ENCODE data around the gene AGFG1.

AGFG1 gene

DNA sequence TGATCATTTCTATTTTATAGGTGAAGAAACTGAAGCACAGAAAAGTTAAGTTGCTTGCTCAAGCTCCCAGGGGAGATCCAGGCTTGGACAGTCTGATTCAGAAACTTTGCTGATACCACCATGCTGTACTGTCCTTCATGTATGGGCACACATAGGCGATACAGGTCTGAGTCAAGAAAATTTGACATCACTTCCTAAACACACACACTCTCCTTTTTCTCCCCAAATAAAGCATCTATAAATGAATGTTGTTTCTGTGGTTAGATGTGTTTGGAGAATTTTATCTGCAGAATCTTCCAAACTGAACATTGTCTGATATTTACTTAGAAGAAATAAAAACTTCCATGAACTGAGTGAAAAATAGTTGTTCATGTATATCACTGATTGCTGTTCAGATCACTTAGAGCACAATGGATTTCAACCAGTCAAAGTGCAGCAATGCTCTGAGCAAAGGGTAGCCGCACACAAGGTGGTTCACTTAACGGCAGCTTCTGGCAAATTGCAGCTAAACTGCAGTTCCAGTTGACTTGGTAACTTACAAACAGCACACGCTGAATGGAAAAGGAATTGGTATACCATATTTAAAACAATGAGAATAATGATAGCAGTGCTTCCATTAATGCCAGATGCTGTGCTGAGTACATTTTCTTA is 10.0 kb upstream of the AGFG1 start:
- DNase-seq: no peak

DNA sequence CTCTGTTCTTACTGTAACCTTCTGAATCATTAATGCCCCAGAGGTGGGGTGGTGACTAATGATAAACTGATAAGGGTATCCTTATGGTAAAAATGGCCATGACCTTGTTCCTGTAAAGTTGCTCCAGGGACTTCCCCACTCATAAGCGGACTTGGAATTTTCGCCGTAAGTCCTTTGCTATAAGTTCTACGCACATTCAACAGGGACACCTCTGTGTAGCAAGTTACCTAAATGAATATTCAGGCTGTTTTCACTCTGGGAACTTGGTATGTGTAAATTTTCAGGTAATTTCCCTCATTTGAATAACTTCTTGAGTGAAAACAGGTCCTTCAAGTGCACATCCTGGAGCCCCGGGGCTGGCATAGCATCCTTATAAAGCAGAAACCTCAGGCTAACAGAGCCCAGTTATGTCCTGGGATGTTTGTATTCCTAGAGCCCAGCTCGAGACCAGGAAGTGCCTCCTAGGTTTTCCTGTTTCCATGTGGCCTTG is 9.4 kb upstream of the AGFG1 start:
- DNase-seq: no peak

DNA sequence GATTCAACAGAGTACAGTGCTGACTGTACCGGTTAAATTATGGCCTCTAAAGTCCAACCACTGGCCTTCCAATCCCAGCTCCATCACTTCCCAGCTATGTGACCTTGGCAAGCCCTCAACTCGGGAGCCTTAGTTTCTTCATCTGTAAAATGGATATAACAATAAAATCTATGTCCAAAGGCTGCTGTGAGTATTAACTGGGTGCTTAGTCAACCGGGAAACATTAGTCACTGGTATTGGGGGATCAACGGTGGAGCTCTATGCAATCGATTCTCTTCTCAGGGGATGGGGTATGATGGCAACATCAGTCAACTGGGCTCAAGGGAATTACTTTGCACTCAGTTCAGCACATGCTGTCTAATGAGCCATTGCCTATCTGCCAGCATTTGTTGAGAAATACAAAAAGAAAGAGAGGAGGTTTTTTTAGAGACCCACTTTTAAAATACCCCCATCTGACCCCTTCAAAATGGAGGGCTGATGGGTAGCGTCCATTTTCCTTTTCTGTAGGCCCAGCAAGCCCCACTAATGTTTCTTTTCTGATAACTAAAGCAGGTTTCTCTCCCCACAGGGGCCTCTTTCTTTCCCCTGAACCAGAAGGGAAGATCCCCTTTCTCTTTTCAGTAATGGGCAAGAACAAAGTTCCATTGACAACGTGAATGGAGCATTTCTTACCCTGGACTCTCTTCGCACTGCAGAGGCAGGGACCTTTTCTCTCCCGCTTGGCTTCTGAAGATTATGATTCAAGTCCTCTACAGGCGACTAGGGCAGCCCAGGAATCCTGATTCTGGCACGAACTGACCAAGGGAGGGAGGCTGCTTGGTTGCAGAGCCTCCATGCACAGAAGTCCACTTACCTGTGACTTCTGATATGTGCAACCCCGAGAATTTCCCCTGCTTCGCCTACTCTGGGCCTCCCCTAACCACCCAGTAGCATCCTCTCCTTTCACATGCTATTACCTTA is 8.7 kb upstream of the AGFG1 start:
- no peak for DNase-seq

DNA sequence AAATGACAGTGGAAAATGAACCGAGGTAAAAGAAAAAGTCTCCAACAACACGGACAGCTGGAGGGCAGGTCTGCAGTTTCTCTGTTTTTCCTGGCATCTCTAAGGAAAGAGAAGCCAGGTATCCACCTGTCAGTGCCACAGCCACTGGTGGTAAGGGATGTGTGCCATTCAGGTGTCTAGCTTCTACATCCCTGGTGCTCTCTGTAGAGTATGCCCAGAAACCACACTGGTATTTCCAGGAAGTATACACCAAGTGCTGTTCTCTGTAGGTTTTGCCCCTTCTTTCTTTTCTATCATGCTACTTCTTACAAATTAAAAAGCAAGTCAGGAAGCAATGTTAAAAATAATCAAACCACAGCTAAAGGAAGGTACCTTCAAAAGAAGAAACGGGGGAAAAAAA is 7.6 kb upstream of the AGFG1 start:
- no peak for DNase-seq

DNA sequence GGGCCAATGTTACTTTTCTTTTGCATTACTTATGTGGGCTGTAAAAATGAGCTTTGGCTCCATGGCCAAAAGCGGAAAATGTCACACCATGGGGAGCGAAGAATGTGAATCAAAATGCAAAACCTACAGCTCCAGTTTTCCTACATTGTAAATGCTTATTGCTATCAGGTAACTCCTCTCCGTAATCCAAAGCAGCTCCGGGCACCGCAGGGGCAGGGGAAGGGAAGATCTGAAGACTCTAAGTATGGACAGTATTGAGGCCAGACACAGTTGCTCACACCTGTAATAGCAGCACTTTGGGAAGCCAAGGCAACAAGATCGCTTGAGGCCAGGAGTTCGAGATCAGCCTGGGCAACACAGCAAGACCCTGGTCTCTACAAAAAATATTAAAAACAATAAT is 7.1 kb upstream of the AGFG1 start:
- no peak for DNase-seq

DNA sequence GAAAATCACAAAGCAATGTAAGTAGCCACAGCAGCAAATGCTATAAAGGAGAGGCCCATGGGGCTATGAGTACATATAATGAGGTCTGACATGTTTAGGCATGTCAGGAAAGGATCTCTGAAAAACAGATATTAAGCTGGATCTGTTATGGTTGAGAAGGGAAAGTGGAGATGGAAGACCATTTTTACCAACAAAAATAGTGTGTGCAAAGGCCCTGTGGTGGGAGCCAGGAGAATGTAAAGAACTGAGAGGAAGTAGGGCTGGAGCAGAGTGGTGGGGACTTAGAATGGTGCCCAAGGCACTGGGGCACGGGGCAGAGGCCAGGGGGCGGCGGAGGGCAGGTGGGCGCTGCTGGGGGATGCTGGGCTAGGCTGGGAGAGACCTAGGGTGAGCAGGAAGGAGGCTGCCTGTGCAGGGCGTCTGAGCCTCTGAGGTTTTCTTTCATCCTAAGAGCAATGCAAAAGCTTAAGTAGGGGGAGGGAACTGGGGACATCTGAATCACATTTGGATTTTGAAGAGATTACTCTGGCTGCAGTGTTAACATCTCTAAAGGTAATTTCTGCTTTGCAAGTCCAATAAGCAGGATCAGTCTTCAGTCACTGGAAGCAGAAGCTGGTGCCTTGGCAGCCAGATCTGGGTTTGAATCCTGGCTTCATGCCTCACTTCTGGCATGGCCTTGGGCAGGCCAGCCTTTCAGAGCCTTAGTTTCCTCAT is 4.9 kb upstream of the AGFG1 start:
- DNase-seq: no peak

DNA sequence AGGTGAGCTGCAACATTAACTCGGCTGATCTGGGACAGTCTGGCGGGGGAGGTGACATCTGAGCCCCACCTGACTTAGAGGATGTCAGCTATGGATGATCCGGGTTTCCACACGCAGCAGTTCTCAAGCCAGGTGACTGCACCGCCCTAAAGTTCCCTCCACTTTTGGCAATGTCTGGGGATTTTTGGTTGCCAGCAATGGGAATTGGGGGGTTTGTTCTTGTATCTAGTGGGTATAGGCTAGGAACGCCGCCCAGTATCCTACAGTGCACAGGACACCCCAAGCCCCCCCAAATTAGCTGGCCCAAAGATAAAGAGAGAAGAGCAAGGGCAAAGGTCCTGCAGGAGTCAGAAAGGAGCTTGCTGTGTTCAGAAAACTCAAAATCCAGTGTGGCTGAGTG is 544 bp upstream of the AGFG1 start:
- DNase-seq: no peak

DNA sequence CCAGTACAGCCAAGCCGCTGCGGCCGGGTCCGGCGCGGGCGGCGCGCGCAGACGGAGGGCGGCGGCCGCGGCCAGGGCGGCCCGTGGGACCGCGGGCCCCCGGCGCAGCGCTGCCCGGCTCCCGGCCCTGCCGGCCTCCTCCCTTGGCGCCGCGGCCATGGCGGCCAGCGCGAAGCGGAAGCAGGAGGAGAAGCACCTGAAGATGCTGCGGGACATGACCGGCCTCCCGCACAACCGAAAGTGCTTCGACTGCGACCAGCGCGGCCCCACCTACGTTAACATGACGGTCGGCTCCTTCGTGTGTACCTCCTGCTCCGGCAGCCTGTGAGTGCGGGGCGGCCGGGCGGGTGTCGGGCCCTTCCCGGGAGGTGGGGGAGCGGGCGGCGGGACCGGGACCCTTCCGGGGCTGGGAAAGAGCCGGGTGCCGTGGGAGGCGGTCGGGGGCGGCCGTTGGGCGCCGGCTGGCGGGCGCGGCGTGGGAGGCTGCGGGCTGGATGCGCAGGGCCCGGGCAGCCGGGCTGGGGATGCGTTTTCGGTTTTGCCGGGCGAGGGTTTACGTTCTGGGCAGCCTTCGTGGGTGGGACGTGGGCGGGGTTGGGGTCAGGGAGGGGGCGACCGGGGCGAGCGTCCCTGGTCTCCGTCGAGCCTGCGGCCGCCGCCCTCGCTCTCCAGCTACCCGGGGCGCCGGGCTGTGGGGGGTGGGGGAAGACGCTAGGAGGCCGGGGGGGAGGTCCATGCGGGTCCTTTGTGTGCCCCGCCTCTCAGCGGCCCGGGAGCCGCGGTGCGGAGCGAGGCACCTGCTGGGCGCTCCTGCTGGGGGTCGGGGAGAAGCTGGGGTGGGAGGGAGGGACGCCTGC is 537 bp downstream of the AGFG1 start:
- no peak for DNase-seq

DNA sequence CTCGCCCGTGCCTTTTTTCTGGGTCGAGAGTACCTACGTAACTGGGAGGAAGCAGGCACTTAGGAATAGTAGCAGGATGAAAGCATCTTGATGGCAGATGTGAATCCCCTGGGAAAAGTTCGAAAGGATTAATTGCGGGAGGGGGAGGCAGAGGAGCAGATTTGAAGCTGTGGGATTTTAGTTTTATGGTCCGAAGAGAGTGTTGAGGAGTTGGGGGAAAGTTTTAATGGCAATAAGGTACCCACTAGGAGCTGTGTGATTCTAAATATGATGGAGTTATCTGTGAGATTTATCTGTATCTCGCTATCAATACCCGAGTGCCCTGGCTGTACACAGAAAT is 1.1 kb downstream of the AGFG1 start:
- DNase-seq: no peak

DNA sequence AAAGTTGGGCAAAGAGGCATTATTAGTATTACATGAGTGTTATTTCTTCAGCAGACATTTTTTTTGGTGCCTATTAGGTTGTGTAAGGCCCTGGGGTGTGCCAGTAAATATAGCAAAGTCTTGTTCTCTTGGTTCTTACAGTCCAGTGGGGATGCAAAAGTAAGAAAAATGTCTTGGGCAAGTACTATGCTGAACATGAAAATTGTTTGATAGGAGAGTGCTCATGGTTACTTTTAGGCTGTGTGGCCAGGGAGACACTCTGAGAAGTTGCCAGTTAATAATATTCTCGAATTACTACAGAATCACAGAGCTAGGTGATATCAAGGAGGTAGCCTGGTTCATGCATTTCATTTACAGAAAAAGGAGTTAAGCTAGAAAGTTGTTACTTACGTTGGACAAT is 1.9 kb downstream of the AGFG1 start:
- DNase-seq: no peak

DNA sequence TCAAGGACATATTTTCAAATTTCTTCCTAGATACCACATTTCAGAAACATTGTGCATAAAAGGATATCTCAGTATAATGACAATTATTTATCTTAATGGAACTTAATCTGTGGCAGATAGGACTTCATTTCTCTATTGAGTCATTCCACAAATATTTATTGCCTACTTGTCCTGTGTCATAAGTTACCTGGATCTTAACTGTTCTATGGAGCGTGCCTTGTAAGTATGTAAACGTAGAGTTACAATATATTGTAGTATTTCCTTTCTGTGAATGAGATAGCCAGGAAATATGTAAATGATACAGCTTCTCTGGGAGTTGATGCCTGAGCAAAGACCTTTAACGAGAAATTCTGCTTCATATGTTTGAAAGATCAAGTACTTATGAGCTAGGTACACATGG is 2.5 kb downstream of the AGFG1 start:
- DNase-seq: no peak

DNA sequence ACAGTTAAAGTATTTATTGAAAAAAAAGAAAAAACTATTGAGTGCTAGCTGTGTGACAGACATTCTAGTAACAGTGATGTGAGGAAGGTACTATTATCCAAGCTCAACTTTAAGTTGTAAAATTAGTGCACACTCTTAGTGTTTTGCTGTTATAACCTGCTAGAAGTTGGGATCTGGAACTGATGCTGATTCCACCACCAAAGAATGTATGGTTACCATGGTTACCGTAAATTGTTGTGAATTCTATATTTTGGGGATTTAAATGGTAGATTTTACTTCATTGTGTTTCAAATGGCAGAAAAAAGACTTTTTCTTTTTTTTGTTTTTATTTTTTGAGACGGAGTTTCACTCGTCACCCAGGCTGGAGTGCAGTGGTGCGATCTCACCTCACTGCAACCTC is 5.3 kb downstream of the AGFG1 start:
- DNase-seq: peak; percentile 47

DNA sequence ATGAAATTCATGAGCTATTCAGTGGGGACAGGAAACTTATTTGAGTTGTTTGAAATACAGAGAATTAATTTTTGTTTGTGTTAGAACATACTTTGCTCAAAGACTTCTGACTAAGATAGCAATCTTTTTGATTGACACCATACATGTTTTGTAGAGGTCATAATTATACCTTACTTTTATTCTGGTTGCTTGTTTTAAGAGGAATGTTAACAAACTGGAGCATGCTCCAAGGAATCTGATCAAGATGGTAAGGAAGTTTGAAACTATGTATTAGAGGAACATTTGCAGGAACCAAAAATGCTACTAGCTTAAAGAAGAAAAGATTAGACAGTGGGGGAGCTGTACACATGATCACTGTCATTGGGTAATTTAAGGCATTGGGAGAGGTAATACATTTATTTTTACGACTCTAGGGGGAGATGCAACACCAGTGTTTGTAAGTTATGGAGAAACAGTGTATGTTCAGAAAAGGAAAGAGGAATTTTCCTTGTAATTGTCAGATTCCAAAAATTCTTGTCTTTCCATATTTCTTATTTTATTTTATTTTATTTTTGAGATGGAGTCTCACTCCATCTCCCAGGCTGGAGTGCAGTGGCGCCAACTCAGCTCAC is 8.0 kb downstream of the AGFG1 start:
- DNase-seq: peak; percentile 49

DNA sequence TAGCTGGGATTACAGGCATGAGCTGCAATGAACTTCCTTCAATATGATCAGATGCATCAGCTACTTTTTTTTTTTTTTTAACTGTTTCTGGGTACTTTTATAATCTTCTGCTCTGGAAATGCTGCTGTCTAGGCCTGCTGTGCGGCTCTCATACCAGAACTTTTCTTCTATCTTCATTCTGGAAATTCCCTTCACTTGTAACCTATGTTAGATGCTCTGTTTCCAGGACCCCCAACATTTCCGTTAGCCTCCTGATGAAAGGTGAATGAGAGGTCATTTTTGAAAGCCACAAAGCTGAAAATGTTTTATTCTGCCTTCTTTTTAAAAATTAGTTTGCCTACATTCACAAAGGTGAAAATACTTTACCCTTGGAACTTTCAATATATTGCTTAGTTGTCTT is 8.6 kb downstream of the AGFG1 start:
- DNase-seq: no peak

DNA sequence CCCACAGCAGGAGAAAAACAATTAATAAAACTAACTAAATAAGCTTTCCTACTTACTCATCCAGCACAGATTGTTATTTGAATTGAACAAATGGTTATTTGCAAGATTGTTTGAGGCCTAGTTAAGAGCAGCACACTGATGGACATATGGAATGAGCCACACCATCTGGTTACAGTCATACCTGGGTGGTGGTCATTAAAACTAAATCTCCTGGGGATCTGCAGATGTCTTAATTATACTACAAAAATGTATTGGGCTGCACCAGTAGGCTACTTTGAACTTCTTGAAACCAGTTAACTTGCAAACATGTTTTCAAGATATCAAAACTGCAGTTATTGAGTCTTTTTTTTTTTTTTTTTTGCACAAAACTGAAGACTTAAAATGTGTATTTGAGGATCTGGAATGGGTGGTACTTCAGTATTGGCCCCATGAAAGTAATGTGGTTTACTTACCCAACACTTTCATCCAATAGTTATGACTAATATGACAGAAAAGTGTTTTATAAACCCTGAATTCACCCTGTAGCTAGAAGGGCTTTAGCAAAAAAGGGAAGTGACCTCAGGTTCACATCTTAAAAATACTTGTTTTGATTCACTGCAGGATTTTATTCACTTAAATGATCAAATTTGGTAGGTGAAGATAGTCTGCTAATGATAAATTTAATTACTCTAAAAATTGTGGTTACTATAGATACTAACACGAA is 10.8 kb downstream of the AGFG1 start:
- peak; percentile 42 for DNase-seq

DNA sequence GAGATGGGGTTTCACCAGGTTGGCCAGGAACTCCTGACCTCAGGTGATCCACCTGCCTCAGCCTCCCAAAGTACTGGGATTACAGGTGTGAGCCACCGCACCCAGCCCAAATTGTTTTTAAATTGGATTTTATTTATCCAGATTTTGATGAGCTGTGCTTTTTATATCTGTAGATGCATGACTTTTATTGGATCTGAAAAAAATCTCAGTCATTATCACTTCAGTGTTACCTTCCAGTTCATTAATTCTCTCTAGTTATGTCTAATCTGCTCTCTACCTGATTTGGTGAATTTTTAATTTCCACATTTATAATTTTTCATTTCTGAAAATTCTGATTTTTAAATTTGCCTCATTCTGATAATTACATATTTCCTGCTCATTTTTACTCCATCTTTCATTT is 13.5 kb downstream of the AGFG1 start:
- DNase-seq: no peak

DNA sequence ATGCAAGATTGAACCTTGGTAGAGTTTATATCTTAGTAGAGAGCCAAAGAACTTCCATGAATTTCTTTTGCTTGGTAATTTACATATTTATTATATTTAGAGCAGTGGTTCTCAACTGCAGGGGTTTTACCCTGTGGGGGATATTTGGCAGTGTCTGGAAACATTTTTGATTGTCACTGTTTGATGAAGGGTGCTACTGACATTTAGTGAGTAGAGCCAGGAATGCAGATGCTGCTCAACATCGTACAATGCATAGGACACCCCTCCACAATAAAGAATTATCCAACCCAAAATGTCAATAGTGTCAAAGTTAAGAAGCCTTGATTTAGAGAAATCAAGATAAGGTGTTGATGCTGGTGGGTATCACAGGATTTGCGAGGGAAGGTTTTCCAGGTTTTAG is 14.7 kb downstream of the AGFG1 start:
- no peak for DNase-seq

DNA sequence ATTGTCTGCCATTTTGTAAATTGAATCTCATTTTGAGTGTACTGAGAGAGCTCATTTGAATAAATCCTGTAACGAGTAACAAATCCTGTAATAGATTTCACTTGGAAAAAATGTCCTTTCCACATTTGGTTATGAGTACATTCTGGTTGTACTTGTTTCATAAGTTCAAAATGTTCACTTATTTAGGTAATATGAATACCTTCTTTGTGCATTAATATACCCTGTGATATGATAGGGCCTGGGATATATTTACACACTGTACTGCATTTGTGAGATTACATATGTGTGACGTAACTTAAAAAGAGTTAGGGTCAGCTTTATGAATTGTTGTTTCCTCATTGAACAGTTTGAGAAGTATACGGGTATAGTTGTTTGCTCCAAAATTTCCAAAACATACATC is 16.1 kb downstream of the AGFG1 start:
- DNase-seq: no peak

DNA sequence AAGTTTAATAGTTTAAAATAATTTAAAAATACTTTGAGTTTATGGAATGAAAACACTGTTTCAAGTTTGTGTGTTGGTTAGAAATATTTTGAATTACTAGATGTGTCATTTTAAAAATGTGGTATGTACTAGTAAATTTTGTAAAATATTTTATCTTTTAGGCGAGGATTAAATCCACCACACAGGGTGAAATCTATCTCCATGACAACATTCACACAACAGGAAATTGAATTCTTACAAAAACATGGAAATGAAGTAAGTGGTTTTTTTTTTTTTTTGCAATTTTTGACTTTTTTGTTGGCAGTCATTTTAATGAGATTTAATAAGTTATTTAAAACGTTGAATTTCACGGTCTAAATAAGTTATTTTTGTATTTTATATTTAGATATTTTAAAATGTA is 19.4 kb downstream of the AGFG1 start:
- no peak for DNase-seq

DNA sequence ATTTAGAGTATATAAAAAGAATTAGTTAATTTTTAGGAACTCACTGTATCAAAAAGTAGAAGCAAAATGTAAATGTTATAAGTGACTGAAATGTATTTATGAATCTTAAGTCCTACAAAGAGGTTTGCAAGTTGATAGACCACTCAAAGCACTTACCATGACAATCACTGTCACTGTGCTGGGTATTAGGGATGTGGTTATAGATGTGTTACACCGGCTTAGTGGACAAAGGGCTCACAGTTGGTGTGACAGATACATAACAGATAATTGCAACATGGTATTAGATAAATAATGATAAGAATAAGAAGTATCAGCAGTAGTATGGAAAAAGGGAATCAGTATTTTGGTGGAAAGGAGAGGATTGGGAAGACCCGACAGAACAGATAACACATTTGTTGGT is 21.6 kb downstream of the AGFG1 start:
- no peak for DNase-seq

DNA sequence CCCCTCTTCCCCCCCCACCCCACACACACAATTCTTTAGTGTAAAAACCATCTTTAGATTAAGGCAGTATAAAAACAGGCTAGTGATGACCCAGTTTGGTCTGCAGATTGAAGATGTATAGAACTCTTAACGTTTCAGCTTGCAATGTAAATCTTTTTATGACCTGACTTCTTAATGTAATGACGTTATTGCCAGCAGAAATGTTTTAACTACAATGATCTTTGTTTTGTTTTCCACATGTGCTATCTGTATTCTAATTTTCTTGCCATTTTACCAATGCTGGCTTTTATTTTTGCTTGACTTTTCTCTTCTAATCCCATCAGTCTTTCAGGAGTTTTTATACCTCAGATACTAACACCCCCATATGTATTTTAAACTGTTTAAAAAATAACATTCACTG is 25.2 kb downstream of the AGFG1 start:
- no peak for DNase-seq
